Stimulated activated CD8-positive, alpha-beta memory T cell treated with anti-CD3 and anti-CD28 coated beads, Interleukin-2, amount 100 ng/mL, for 1 hour (primary cell): ENCODE data around the gene PPT1.

Experiments used
- DNase-seq, 2 donors: peaks; one replicate each; pipeline ENCODE4 v3.0.0-alpha.2; 2020; ENCODE audit warnings: low read depth in 2 of 2

PPT1 gene

GRCh38 chr1:40030528-40031135 lies 66.4 kb downstream of the PPT1 start:
- no peak for DNase-seq

GRCh38 chr1:40029608-40030007 lies 67.4 kb downstream of the PPT1 start:
- no peak for DNase-seq

- no peak for DNase-seq
Measured at GRCh38 chr1:40027647-40028046, 69.4 kb downstream of the PPT1 start.

- no peak for DNase-seq
Measured at GRCh38 chr1:40024671-40025070, 72.4 kb downstream of the PPT1 start.

GRCh38 chr1:40023379-40023944 lies 73.6 kb downstream of the PPT1 start:
- DNase-seq, result no peak
